Activated T-cell treated with anti-CD3 and anti-CD28 coated beads, Interleukin-2, amount 50 U/mL, for 72 hours (primary cell): ENCODE measurements around the gene SON. TPM values are rescaled to one million over a fixed set of nuclear protein-coding genes. Genes with fewer than 3 reads are reported as not detected.

ENCODE experiments used
- ATAC-seq, 2 donors: fragments of 150-1000 bp; cut with Tn5 transposase; replicated peaks in 1 of 2; 2 replicates each; pipeline ENCODE4 v1.10.0; 2021; ENCODE audit warnings: moderate library complexity in 2 of 2, mild to moderate bottlenecking in 1 of 2
- DNase-seq, 2 donors: peaks; one replicate each; pipeline ENCODE4 v3.0.0; 2021 to 2022; ENCODE audit warnings: mixed read lengths in 1 of 2
- H3K27ac Mint-ChIP-seq: one replicate; pipeline ENCODE4 v1.8.0; 2022; ENCODE audit warnings: mild to moderate bottlenecking, moderate library complexity, mixed read lengths
- H3K27me3 Mint-ChIP-seq: one replicate; pipeline ENCODE4 v1.8.0; 2022; ENCODE audit warnings: low read depth, mixed read lengths
- H3K36me3 Mint-ChIP-seq, 2 donors: one replicate each; pipeline ENCODE4 v1.8.0; 2022; ENCODE audit warnings: mixed read lengths in 2 of 2, mild to moderate bottlenecking in 1 of 2; ENCODE audit not compliant: insufficient read depth in 2 of 2
- H3K4me1 Mint-ChIP-seq: one replicate; pipeline ENCODE4 v1.8.0; 2022; ENCODE audit warnings: low read depth, mixed read lengths
- H3K4me3 Mint-ChIP-seq, 2 donors: one replicate each; pipeline ENCODE4 v1.8.0; 2022; ENCODE audit warnings: mild to moderate bottlenecking in 2 of 2, mixed read lengths in 2 of 2, moderate library complexity in 2 of 2
- H3K9me3 Mint-ChIP-seq, 2 donors: one replicate each; pipeline ENCODE4 v1.8.0; 2022; ENCODE audit warnings: mixed read lengths in 2 of 2
- total RNA-seq, 2 donors: library from RNA; stranded (reverse); gene quantifications; one replicate each; pipeline ENCODE4 v1.2.3, GENCODE V29; 2022

SON gene
- total RNA-seq, 2 donors from 2014 or later = 271 to 282 TPM

DNA sequence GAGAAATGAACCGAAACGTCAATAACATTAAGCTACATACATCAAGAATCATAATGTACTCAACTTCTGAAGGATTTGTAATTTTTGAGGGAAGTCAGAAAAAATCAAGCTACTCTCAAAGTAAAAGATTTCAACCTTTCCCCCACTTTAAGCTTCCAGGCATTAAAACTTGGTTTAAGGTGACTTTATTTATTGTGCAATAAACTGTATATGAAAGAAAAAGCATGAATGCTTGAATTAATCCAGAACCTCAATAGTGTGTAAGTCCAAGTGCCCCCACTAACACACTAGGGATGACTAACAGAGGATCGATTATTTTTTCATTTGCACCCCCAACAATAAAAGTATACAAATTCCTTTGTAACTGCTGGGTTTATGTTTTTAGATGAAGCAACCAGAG is 11.8 kb upstream of the SON start:
- H3K4me1 Mint-ChIP-seq = no peaks in the 10 kb centered on the region
- H3K9me3 Mint-ChIP-seq = no peaks in the 10 kb centered on the region
- peaks cover 7 to 48% of the 10 kb centered on the region in 2 donors for H3K36me3 Mint-ChIP-seq
- H3K27me3 Mint-ChIP-seq = no peaks in the 10 kb centered on the region
- no peak for ATAC-seq
- no peak for DNase-seq
- no peak overlapping the region for H3K4me3 Mint-ChIP-seq
- H3K27ac Mint-ChIP-seq = peak overlapping the region; percentile 81

GRCh38 chr21:33537212-33537611 is 5.6 kb upstream of the SON start:
- peaks cover 2 to 4% of the 10 kb centered on the region in 2 donors for H3K9me3 Mint-ChIP-seq
- no peaks in the 10 kb centered on the region for H3K27me3 Mint-ChIP-seq
- no peak for ATAC-seq

GRCh38 chr21:33539616-33540015 is 3.2 kb upstream of the SON start:
- H3K27ac Mint-ChIP-seq = peak overlapping the region; percentile 98
- ATAC-seq (no peak), DNase-seq (no peak)
- peaks cover 21 to 61% of the 10 kb centered on the region in 2 donors for H3K36me3 Mint-ChIP-seq
- peaks cover 46% of the 10 kb centered on the region for H3K4me1 Mint-ChIP-seq
- H3K9me3 Mint-ChIP-seq = peaks cover 2 to 4% of the 10 kb centered on the region in 2 donors
- no peaks in the 10 kb centered on the region for H3K27me3 Mint-ChIP-seq
- no peak overlapping the region for H3K4me3 Mint-ChIP-seq

More at GRCh38 chr21:33537212-33537611, 5.6 kb upstream of the SON start:
- peaks cover 20 to 49% of the 10 kb centered on the region in 2 donors for H3K36me3 Mint-ChIP-seq
- peak overlapping the region; percentile 6 for H3K27ac Mint-ChIP-seq
- no peak for DNase-seq
- peak overlapping the region in 1 of 2 donors; percentile 2 for H3K4me3 Mint-ChIP-seq
- H3K4me1 Mint-ChIP-seq = peaks cover 38% of the 10 kb centered on the region

GRCh38 chr21:33540711-33541104 is 2.1 kb upstream of the SON start:
- Mint-ChIP-seq H3K4me1 (peaks cover 49% of the 10 kb centered on the region), H3K36me3 (peaks cover 21 to 56% of the 10 kb centered on the region in 2 donors), H3K27ac (peak overlapping the region; percentile 98), H3K27me3 (no peaks in the 10 kb centered on the region), H3K9me3 (peaks cover 2 to 4% of the 10 kb centered on the region in 2 donors), H3K4me3 (peak overlapping the region; percentile 96 to 100)
- no peak for DNase-seq
- no peak for ATAC-seq

DNA sequence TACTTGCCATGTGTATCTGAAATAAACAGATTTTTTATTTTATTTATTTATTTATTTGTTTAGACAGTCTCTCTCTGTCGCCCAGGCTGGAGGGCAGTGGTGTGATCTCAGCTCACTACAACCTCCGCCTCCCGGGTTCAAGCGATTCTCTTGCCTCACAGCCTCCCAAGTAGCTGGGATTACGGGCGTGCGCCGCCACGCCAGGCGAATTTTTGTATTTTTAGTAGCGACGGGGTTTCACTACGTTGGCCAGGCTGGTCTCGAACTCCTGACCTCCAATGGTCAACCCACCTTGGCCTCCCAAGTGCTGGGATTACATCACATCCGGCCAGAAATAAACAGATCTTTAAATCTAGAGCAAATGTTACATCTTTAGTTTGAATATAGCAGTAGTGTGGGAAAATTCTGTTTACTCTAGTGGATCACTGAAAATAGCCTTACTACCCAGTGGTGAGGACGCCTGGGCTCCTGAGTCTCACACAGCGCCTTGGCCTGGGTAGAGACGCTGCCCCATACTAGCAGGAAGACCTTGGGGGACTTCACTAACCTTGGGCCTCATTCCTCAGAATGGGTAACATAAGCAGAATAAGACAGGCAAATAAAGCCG is 1.6 kb upstream of the SON start:
- ATAC-seq (no peak), DNase-seq (peak in 1 of 2 donors; percentile 23)
- Mint-ChIP-seq H3K4me1 (peaks cover 54% of the 10 kb centered on the region), H3K9me3 (peaks cover 2 to 4% of the 10 kb centered on the region in 2 donors), H3K4me3 (peak overlapping the region; percentile 96 to 100), H3K27ac (peak overlapping the region; percentile 98), H3K27me3 (no peaks in the 10 kb centered on the region), H3K36me3 (peaks cover 21 to 57% of the 10 kb centered on the region in 2 donors)

DNA sequence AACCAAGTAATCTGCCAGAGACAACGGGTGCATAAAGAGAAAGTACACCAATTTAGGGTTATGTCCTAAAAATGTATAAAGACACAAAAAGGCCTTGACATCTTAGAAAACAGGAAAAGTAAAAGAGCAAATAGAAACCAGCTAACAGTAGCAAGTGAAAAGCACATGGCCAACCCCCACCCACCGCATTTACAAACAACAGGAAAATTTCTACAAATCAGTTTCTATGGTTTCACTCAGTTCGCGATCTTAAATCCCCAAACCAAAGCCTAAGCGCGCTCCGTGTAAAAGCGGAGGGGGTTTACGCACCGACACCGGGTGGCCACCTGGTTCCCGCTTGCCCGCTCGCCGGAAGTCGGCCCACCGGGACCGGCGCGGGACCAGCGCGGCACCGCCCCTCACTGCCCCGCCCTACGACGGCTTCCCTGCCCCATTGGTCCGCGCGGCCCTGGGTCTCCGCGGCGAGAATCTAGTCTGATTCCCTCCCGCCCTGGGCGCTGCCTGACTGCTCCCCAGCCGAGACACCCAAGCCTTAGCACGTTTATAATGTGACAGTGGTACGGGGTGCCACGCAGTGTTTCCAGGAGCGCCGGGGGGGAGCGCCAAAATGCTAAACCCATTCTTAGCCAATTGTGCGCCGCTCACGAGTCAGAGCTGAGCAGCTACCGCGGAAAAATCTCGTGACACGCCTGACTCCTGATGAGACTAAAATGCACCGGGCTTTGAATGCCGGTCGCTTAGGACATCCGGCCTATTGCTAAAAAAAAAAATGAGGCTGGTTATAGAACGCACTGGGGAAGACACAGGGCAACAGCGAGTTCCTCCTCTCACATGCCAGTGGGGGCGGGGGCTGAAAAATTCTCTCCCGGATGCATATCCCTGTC is 840 bp upstream of the SON start, which contains the start of gene GART:
GART (minus strand) TSS at position 362 of the 884 bp plus-strand sequence. CDS start 2,802 bp downstream, outside the sequence.
- no peaks in the 10 kb centered on the region for H3K27me3 Mint-ChIP-seq
- H3K4me1 Mint-ChIP-seq = peaks cover 59% of the 10 kb centered on the region
- DNase-seq (peak; percentile 91), ATAC-seq (peak; percentile 75 to 76)
- peaks cover 2 to 4% of the 10 kb centered on the region in 2 donors for H3K9me3 Mint-ChIP-seq
- peak within 1 kb of the TSS; percentile 96 to 100 for H3K4me3 Mint-ChIP-seq
- peaks cover 16 to 56% of the 10 kb centered on the region in 2 donors for H3K36me3 Mint-ChIP-seq
- H3K27ac Mint-ChIP-seq = peak within 1 kb of the TSS; percentile 98

DNA sequence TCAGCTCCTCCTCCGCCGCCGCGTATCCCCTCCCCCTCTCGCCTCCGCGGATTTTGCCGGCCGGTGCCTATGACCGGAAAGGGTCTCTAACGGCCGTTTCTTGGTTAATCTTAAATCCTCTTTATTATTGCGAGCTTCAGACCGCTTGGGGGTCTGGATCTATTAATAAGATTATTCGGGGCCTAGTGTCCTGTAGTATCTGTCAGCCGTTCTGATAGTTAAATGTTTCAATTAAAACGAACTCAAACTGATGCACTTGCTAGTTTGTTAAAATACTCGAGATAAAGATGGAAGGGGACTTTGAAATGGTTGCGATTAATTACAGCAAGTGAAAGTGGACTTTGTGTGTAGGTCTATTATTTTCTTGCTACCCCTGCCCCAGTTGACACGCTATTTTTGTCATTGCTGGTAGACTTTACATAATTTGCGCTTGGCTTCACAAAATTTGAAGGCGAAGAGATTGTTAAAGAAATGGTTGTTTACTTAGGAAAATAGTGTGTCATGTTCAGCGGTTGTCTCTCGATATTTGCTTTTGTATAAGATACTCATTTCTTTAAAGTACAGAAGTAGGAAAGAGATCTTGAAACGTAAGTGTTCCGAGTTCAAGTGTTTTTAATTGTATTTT is 779 bp downstream of the SON start:
- peak; percentile 85 to 87 for DNase-seq
- peak; percentile 26 for ATAC-seq
- peaks cover 9 to 54% of the 10 kb centered on the region in 2 donors for H3K36me3 Mint-ChIP-seq
- peaks cover 62% of the 10 kb centered on the region for H3K4me1 Mint-ChIP-seq
- H3K4me3 Mint-ChIP-seq = peak overlapping the region; percentile 96 to 100
- no peaks in the 10 kb centered on the region for H3K9me3 Mint-ChIP-seq
- peak overlapping the region; percentile 98 for H3K27ac Mint-ChIP-seq
- H3K27me3 Mint-ChIP-seq = no peaks in the 10 kb centered on the region

DNA sequence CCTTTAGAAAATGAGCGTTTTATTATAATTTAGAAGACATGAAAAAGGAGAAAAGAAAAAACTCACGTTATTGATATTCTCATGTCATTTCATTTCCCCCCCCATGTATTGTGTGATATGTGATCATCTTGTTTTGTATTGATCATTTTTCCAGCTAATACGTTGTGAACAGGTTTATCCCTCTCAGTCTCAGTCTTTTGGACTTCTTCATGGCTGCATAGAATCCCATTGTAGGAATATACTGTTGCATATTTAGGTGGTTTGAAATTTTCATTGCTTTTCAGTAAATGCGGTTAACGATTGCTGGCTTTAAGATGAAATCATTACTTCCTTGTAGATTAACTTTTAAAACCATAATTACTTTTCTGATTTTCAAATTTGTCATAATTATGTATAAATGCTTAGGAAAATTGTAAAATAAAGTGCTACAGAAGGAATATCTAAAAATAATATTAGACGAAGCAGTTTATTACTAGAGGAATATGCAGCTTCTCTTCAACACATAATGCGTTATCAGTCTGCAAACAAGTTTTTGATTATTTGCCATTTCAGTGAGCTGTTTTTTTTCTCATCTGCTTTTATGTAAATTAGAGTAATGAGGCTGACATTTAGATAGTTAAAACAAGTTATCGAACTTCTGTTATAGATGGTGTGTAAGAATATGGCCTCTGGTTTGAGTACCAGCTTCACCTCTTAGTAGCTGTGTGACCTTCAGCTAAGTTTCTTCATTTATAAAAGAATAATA is 1.8 kb downstream of the SON start:
- H3K36me3 Mint-ChIP-seq = peaks cover 12 to 54% of the 10 kb centered on the region in 2 donors
- peak overlapping the region; percentile 96 to 100 for H3K4me3 Mint-ChIP-seq
- H3K27me3 Mint-ChIP-seq = no peaks in the 10 kb centered on the region
- no peaks in the 10 kb centered on the region for H3K9me3 Mint-ChIP-seq
- H3K4me1 Mint-ChIP-seq = peaks cover 53% of the 10 kb centered on the region
- peak overlapping the region; percentile 98 for H3K27ac Mint-ChIP-seq
- no peak for DNase-seq
- no peak for ATAC-seq

DNA sequence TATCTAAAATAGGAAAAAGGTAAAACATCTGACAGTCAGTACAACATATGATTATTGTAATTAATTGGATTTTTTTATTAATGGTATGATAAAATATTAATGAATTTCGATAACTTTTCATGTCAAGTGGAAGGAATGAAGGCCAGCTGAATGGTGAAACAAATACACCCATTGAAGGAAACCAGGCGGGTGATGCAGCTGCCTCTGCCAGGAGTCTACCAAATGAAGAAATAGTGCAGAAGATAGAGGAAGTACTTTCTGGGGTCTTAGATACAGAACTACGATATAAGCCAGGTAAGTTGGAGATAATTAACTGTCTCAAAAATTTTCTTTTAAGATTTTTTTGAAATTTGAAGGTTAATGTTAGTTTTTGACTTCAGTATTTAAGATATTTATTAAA is 3.2 kb downstream of the SON start:
- Mint-ChIP-seq H3K4me3 (peak overlapping the region; percentile 62 to 96), H3K36me3 (peaks cover 17 to 56% of the 10 kb centered on the region in 2 donors), H3K4me1 (peaks cover 38% of the 10 kb centered on the region), H3K27ac (peak overlapping the region; percentile 86), H3K9me3 (no peaks in the 10 kb centered on the region), H3K27me3 (no peaks in the 10 kb centered on the region)
- DNase-seq (no peak), ATAC-seq (no peak)

- H3K4me3 Mint-ChIP-seq = no peak overlapping the region
- peaks cover 22 to 60% of the 10 kb centered on the region in 2 donors for H3K36me3 Mint-ChIP-seq
- H3K27ac Mint-ChIP-seq = no peak overlapping the region
- ATAC-seq (peak in 1 of 2 donors; percentile 13), DNase-seq (no peak)
- no peaks in the 10 kb centered on the region for H3K9me3 Mint-ChIP-seq
- no peaks in the 10 kb centered on the region for H3K27me3 Mint-ChIP-seq
- peaks cover 53% of the 10 kb centered on the region for H3K4me1 Mint-ChIP-seq
These were observed 7.3 kb downstream of the SON start for GRCh38 chr21:33549848-33550771.

DNA sequence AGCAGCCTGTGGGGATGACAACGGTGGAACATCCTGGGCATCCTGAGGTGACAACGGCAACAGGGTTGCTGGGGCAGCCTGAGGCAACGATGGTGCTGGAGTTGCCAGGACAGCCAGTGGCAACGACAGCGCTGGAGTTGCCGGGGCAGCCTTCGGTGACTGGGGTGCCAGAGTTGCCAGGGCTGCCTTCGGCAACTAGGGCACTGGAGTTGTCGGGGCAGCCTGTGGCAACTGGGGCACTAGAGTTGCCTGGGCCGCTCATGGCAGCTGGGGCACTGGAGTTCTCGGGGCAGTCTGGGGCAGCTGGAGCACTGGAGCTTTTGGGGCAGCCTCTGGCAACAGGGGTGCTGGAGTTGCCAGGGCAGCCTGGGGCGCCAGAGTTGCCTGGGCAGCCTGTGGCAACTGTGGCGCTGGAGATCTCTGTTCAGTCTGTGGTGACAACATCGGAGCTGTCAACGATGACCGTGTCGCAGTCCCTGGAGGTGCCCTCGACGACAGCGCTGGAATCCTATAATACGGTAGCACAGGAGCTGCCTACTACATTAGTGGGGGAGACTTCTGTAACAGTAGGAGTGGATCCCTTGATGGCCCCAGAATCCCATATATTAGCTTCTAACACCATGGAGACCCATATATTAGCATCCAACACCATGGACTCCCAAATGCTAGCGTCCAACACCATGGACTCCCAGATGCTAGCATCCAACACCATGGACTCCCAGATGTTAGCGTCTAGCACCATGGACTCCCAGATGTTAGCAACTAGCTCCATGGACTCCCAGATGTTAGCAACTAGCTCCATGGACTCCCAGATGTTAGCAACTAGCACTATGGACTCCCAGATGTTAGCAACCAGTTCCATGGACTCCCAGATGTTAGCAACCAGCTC is 8.2 kb downstream of the SON start:
- Mint-ChIP-seq H3K9me3 (peaks cover 0 to 2% of the 10 kb centered on the region in 2 donors), H3K36me3 (peaks cover 25 to 68% of the 10 kb centered on the region in 2 donors), H3K27me3 (no peaks in the 10 kb centered on the region), H3K4me3 (no peak overlapping the region), H3K4me1 (peaks cover 55% of the 10 kb centered on the region), H3K27ac (no peak overlapping the region)
- ATAC-seq (no peak), DNase-seq (no peak)
